Dedifferentiated amniotic fluid mesenchymal stem cell (primary cell): Measurements from ENCODE around the gene GTPBP2.

Source experiments
- DNase-seq: peaks from one replicate; pipeline ENCODE4 v3.0.0-alpha.2; 2016; ENCODE audit errors: extremely low spot score

The GTPBP2 gene, protein sequence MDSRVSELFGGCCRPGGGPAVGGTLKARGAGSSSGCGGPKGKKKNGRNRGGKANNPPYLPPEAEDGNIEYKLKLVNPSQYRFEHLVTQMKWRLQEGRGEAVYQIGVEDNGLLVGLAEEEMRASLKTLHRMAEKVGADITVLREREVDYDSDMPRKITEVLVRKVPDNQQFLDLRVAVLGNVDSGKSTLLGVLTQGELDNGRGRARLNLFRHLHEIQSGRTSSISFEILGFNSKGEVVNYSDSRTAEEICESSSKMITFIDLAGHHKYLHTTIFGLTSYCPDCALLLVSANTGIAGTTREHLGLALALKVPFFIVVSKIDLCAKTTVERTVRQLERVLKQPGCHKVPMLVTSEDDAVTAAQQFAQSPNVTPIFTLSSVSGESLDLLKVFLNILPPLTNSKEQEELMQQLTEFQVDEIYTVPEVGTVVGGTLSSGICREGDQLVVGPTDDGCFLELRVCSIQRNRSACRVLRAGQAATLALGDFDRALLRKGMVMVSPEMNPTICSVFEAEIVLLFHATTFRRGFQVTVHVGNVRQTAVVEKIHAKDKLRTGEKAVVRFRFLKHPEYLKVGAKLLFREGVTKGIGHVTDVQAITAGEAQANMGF

DNA sequence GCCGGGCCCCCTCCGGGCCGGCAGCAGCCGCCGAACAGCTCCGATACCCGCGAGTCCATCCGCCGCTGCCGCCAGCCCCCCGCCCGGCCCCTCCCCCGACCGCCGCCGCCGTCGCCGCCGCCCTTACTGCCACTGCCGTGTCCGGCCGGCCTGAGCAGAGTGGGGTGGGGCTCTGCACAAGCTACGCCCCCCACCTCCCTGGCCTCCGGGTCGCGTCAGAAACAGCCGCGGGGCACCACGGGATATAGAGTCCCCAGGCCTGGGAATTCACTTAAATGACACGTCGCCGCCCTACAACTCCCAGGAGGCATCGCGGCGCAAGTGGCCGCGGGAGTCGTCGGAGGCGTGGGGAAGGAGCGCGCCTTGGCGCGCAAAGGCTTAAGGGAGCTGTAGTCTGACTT lies at the start of gene GTPBP2:
GTPBP2 (minus strand) TSS at position 161 of the 401 bp plus-strand sequence; CDS start at position 59, 102 bp downstream.
- peak; percentile 99 for DNase-seq

DNA sequence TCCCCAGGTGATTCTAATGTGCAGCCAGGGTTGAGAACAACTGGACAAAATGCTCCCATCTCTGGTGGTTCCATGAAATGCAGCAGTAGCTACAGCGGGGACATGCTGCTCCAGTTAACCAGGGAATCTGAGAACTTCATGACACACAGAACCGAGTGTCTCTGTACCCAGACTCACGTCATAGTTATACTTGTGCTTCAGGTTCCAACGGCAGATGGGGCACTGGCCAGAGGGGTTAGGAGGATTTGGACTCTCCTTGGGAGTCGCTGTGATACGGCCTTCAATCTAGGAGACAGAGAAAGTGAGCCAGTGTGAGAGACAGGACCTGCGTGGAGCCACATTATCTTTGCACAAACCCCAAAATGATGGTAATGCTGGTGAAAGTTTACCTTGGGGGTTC lies 49.3 kb upstream of the GTPBP2 start:
- DNase-seq, result no peak

- no peak for DNase-seq
These were observed 48.7 kb upstream of the GTPBP2 start for GRCh38 chr6:43677759-43678158.

DNA sequence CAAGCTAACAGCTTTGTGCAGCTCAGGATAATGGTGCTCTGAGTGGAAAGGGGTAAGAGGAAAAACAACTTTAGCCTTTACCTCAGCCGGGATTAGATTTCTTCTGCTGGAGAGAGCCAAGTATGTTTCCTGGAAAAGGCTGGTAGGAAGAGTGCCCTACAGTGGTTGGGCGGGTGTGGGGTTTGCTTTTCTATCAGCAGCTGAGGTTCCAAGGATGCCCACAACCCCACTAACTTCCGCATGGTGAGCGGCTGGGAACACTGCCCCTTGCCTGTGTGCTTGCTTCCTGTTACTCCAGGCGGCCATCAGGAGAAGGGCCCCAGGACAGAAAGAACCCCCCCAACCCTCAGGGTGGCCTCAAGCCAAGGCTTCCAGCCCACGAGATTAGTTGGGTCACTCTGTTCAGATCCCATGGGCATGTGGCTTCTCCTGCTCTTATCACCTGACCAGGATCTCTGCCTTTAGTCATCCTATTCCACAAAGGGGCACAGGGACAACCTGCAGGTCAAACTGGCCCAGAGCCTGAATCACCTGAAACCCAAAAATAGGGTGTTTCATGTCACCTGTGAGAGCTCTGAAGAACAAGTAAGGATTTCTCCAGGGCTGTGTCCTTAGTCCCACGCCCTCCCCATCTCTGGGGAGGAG lies 48.0 kb upstream of the GTPBP2 start:
- DNase-seq, result no peak

DNA sequence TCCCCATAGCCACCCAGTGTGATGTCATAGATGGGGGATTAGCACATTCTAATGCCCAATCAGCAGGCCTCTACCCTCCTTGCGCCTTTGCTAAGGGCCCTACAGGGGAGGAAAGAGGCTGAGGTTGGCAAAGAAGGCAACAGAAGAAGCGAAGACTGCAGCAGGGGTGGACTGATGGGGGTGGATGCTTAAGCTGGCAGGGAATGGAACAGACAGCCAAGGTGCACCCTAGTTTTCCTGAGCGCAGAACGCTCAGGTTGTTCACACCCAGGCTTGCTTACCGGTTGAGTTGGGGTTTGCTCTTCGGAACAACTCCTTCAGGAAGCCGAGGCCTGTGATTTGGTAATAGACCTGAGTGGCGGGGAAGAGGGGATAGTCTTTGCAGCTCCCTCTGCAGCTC lies 45.9 kb upstream of the GTPBP2 start:
- no peak for DNase-seq

- DNase-seq, result no peak
These were observed 45.2 kb upstream of the GTPBP2 start for GRCh38 chr6:43674291-43674690.

DNA sequence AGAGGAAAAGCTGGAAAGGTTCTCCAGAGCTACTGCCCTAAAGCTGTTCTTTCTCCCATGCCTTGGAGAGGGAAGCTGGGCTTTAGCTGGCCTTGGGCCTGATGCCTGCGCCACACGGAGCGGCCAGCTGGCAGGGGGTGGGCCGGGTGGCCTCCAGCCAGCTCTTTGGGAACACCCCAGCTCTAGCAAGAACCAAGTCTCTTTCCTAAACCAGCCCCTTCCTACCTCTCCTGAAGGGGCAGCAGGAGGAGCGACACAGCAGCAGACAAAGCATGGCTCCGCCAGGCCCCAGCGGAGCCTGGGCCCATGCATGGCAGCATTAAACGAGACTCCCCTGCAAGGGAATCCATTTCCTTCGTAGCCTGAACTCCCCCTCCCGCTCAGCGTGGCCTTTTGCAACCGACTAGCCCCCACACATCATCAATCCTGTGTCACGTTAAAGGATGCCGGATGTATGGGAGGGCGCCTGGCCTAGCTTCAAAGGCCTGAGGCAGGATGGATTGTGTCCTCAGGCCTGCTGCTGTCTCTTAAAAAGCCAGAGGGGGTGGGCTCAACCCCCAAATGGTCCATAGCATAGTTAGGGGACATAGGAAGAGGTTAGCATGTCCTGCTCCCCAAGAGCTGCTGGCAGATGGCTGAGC lies 44.5 kb upstream of the GTPBP2 start:
- no peak for DNase-seq

- no peak for DNase-seq
These were observed 43.0 kb upstream of the GTPBP2 start for GRCh38 chr6:43671801-43672690.

- DNase-seq, result no peak
These were observed 42.1 kb upstream of the GTPBP2 start for GRCh38 chr6:43671011-43671800.

- DNase-seq, result no peak
These were observed 41.5 kb upstream of the GTPBP2 start for GRCh38 chr6:43670623-43670986.

- DNase-seq, result no peak
These were observed 41.0 kb upstream of the GTPBP2 start for GRCh38 chr6:43669922-43670622.

DNA sequence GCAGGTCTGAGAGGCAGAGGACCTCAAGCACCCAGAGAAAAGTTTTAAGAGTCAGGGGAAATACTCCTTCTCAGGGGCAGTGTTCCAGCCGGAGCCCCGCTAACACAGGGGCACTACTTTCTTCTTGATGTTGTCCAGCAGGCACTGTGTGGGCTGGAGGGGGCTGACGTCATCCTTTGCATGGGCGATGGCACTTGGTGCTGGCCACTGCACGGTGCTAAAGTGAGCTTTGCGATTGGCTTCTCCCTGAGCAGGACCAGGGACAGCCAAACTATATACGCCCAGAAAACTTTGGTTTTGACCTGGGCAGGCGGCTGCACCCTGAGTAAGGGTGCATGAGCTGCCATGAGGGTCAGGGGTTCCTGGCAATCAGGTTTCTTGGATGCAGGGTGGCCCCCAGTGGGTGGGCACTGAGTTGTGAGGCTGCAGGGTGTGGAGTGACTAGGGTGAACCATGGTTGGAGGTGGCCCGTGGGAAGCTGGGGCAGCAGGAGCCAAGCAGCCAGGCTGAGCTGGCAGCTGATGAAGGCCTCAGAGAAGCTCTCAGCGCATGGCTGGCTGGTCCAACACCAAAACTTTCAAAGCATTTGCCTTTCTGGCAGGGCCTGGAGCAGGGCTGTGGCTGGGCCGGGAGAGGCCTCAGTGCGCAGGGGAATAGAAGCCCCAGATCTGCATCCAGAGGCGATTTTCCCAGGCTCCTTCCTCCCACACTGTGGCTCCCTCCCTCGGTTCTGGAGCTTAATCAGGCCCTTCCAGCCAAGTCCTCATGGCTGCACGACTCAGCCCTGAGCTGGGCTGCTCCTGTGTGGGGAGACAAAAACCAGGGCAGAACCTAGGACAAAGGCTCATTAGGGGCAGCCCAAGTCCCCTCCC lies 40.2 kb upstream of the GTPBP2 start:
- DNase-seq, result no peak

GRCh38 chr6:43668151-43669028 lies 39.3 kb upstream of the GTPBP2 start:
- peak; percentile 38 for DNase-seq

DNA sequence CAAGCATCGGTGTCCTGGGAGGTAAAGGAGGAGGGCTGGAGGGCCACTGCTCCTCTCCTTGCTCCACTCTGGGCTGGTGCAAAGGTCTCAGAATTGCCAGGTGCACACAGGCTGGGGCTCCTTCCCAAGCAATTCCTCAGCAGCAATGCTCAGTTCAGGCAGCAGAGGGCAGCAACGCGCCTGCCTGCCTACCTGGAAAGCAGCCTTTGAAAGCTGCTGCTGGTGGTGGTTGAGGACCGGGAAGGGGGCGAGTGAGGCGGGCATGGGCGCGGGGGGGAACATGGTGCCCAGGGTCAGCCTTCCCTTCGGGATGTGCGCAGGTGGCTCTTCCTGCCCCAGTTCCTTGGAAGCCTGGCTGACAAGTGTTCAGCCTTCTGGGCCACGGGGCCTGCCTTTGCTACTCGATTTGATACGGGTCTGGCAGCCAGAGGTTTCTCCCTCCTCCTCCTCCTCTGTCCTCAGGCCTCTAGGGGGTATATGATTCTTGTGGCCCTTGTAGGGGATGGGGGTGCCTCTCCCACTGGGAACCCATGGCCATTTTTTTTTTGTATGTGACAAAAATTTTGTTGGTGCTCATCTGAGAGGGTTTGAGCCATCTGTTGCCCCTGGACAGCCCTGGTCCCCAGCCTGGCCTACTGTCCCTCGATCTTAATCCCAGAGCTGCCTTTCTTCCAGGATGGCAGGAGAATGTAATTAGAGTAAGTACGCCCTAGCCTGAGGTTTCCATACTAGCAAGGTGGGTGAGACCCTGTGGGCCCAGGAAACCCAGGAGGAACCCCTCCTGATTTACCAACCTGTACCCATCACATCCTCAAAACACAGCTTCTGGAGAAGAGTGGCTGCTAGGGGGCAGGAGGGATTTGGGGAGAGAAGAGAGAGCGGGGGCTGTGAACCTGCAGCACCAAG lies 38.4 kb upstream of the GTPBP2 start:
- DNase-seq, result peak; percentile 63

GRCh38 chr6:43666196-43666920 lies 37.3 kb upstream of the GTPBP2 start:
- no peak for DNase-seq

DNA sequence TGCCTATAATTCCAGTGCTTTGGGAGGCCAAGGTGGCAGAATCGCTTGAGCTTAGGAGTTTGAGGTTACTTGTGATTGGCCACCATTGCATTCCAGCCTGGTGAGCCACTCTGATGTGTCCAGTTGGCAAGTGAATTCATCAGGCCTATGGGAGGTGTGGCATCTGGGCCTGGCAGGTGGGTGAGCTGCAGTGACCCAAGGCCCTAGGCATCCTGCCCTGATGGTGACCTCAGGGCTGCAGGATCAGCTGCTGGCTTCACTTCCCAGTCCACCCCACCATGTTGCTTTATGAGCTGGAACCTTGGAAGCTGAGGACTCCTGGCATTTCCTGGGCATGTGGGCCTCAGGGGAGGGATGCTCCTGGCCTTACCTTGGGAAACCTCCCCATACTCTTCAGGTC lies 36.3 kb upstream of the GTPBP2 start:
- no peak for DNase-seq
